HG03095 (cell line): ENCODE results near the gene ADAM10.
"Not testable (repeated sequence)": the region's sequence is repeated elsewhere in the genome, so short reads cannot be mapped to it uniquely, and the experiment has no call there.

ENCODE experiments used
- ATAC-seq: cut with Tn5 transposase; IDR thresholded peaks from one replicate; pipeline ENCODE4 v1.9.1; 2021; ENCODE audit warnings: moderate library complexity; ENCODE audit not compliant: unreplicated experiment

The ADAM10 gene, protein sequence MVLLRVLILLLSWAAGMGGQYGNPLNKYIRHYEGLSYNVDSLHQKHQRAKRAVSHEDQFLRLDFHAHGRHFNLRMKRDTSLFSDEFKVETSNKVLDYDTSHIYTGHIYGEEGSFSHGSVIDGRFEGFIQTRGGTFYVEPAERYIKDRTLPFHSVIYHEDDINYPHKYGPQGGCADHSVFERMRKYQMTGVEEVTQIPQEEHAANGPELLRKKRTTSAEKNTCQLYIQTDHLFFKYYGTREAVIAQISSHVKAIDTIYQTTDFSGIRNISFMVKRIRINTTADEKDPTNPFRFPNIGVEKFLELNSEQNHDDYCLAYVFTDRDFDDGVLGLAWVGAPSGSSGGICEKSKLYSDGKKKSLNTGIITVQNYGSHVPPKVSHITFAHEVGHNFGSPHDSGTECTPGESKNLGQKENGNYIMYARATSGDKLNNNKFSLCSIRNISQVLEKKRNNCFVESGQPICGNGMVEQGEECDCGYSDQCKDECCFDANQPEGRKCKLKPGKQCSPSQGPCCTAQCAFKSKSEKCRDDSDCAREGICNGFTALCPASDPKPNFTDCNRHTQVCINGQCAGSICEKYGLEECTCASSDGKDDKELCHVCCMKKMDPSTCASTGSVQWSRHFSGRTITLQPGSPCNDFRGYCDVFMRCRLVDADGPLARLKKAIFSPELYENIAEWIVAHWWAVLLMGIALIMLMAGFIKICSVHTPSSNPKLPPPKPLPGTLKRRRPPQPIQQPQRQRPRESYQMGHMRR

DNA sequence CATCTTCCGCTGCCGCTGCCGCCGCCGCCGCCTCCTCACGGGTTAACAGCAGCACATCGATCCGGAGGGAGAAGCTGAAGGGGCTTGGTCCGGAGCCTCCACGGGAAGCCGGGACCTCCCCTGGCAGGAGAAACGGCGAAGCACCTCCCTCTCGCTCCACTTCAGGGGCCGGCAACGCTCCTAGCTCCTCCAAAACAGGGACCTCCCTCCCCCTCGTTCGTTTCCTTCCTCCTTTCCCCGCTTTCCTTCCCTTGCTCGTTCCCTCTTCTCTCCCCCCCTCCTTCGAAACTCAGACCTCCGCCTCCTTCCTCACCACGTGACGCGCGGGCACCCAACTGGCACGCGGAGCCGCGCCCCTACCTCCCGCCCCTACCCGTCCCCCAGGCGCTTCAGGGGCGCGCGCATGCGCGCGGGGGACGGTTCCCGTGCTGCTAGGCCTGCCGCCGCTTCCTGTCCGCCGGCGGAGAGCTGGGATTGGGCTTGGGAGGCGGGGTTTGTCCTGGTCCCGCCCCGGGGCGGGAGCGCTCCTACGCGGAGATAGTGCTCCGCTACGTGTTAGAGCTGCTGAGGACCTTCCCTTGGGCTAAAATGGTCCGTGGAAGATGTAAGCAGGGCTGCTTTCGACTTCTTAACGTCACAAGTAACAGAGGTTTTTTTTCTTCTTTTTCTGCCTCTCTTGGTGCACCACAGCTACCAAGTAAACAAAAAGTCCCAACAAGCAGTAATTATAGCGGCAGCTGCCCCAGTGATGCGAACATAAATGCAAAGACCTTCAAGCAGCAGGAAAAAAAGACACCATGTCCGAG lies at the start of gene ADAM10:
ADAM10 (minus strand) TSS at position 176 of the 806 bp plus-strand sequence; CDS start at position 3, 173 bp downstream.
- peak; percentile 70 for ATAC-seq

DNA sequence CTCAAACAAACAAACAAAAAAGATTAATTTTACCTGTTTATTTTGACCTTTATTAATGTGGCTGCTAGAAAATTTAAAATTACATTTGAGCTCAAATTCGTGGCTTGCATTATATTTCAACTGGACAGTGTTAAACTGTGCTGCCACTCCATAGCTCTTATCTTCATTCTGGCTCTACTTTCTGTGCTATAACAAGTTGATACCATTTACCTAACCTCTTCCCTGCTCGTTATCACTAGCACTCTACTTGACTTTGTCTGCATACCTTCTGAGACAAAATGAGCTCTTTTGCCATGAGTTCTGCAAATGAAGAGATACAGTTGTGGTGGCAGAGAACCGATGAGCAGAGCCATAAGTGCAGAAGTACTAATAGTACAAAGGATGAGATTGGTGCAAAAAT lies 48.0 kb upstream of the ADAM10 start:
- no peak for ATAC-seq

DNA sequence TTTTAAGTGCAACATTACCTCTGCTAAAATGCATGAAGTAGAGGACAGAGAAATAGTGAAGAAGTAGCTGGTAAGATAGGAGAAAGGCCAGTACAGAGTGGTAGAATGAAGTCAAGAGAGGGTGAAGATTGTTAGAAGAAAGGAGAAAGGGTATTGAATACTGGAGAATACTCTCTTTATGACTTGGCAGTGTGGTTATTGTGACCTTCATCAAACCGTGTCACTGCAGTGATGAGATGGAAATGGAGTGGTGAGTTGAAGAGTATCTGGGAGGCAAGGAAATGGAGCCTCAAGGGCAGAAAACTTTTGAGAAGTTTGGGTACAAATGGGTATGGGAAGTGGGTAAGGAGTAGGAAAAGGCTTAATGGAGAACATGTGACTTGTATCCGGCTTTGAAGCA lies 46.3 kb upstream of the ADAM10 start:
- no peak for ATAC-seq

DNA sequence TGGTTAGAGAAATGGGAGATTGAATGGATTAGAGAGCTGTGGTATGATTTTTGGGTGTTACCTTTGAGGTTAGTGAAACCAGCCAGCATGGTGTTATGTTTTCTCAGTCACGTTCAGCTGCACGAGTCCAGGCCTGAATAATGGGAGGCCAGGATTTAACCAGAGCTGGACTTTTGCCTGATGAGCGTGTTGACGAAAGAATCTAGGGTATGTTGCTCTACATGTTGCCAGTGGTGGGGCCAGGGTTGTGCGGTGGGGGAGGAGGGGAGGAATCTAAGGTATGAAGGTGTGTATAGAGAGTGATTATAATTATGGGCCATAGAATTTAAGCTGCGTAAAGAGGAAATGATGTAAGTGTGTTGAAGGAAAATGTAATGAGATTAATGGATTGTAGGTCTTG lies 44.4 kb upstream of the ADAM10 start:
- ATAC-seq = no peak

DNA sequence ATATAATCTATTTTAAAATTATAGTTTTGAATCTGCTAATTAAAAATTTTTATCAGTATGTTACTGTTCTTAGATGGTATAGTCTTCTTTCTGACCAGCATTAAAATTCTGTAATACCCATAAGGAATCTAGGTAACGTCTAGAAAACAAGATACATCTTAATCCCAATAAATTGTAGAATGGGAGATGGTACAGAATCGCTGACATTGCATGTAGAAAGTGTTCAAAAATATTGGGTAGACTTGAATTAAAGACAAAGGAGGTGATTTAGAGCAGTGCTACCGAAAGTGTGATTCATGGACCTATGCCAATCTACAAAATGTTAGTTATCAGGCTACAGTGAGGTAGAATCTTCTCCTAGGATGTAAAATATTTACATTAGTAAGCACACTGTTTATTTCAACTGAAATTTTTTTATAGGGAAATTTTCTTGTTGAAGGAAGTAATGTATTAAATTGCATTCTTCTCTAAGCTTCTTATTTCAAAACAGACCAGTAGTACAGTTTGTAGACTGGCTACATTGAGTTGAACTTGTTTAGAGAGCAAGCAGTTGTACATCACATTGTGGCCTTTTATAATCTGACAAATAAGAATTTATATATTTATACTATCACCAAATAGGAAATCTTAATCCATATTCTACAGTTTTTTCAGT lies 38.7 kb upstream of the ADAM10 start:
- no peak for ATAC-seq

- no peak for ATAC-seq
These were observed 35.8 kb upstream of the ADAM10 start for GRCh38 chr15:58785355-58785754.

- ATAC-seq = no peak
These were observed 30.0 kb upstream of the ADAM10 start for GRCh38 chr15:58779554-58779953.

- no peak for ATAC-seq
These were observed 27.6 kb upstream of the ADAM10 start for GRCh38 chr15:58777107-58777506.

DNA sequence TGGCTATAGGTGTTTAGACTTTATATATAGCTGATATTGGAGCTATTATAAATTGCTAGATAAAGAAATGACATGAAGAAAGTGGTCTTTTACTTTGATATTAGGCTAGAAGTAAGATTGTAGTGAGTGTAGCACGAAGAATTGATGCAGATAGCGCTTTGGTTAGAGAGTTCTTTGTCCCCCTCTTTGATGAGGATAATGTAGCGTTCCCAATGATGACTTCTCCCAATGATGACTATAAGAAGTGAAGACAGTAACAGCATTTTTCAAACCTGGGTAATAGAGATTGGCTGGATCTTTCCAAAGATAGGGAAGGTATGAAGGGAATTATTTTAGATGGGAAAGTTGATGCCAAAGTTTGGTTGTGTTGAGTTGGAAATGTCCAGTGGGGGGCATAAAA lies 25.9 kb upstream of the ADAM10 start:
- ATAC-seq = no peak

DNA sequence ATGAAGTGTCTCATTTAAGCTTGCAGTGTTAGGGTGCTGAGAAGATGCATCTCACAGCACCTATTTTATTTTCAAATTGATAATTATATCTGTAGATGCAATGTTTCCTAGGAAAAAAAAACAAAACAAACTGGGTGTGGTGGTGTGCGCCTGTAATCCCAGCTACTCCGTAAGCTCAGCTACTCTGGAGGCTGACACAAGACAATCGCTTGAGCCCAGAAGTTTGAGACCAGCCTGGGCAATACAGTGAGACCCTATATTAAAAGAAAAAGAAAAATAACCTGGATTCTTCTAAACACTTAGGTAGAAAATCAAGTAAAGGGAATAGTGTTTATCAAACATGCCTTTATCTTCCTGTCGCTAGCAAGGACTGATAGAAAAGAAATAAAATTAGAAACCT lies 23.5 kb upstream of the ADAM10 start:
- no peak for ATAC-seq

DNA sequence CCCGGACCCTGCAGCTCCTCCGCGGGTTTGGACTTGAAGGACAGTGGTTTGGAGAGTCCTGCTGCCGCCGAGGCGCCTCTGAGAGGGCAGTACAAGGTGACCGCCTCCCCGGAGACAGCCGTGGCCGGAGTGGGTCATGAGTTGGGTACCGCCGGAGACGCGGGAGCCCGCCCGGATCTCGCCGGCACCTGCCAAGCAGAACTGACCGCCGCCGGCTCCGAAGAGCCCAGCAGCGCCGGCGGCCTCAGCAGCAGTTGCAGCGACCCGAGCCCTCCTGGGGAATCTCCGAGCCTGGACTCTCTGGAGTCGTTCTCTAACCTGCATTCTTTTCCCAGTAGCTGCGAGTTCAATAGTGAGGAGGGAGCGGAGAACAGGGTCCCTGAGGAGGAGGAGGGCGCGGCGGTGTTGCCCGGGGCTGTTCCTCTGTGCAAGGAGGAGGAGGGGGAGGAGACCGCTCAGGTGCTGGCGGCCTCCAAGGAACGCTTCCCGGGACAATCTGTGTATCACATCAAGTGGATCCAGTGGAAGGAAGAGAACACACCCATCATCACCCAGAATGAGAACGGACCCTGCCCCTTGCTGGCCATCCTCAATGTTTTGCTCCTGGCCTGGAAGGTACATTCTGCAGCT lies 22.2 kb upstream of the ADAM10 start:
- peak; percentile 2 for ATAC-seq

GRCh38 chr15:58770857-58771620 lies 21.5 kb upstream of the ADAM10 start, which contains the start of gene MINDY2:
TSS of gene MINDY2 (plus strand) at chr15:58771302. CDS start at chr15:58771396, 94 bp downstream.
- peak; percentile 92 for ATAC-seq

- ATAC-seq = no peak
These were observed 21.0 kb upstream of the ADAM10 start for GRCh38 chr15:58770519-58770856.

- ATAC-seq = not testable (repeated sequence)
These were observed 19.1 kb upstream of the ADAM10 start for GRCh38 chr15:58768601-58769004.

DNA sequence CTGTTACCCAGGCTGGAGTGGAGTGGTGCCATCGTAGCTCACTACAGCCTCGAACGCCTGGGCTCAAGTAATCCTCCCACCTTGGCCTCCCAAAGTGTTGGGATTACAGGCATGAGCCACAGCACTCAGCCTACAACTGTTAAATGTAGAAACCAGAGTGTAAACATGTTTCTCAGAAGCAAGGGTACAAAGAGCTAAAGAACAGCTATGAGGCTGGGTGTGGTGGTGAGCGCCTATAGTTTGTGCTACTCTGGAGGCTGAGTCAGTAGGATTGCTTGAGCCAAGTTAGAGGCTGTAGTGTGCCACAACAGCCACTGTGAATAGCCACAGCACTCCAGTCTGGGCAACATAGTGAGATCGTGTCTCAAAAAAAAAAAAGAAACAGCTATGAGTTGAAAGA lies 16.8 kb upstream of the ADAM10 start:
- no peak for ATAC-seq

DNA sequence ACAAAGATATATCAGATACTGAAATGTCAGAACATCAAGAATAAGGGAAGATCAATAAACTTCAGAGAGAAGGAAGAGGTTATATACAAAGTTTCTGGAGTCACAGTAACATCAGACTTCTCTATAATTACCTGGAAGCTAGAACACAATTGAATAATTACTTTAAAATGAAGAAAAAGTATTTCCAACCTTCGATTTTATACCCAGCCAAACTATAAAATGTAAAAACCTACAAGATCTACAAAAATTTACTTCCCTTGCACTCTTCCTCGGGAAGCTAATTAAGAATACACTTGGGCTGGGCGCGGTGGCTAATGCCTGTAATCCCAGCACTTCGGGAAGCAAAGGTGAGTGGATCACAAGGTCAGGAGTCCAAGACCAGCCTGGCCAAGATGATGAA lies 15.0 kb upstream of the ADAM10 start:
- ATAC-seq = no peak

DNA sequence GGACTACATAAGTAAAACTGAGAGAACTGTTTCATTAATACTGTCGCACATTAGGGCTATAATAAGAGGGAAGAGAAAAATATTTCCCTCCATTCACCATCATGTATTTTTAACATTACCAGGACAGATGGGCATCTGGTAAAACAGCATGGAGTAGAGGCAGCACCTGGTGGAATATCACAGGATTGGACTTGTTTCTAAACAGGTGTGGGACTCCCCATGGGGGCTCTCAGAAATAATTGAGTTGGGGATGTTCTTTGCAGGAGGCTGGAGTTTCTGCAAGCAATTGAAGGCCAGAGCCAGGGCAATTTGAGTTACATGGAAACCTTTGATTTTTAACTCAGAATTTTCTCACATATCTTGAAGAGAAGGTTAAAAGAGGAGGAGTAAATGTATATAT lies 13.2 kb upstream of the ADAM10 start:
- no peak for ATAC-seq

GRCh38 chr15:58762285-58762684 lies 12.8 kb upstream of the ADAM10 start:
- ATAC-seq = no peak

DNA sequence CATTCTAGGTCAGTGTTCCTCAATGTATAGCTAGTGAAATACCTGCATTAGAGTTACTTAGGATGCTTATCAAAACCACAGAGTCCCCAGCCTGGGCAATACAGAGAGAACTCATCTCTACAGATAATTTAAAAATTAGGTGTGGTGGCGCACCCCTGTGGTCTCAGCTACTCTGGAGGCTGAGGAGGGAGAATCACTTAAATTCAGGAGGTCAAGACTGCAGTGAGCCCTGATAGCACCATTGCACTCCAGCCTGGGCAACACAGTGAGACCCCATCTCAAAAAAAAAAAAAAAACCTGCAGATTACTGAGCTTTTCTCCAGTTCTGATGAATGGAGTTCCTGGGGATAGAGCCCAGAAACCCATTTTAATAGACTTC lies 11.5 kb upstream of the ADAM10 start:
- ATAC-seq = no peak
